Left lung (tissue), 10 donors: ENCODE data around the gene KLHL2. TPM values are rescaled to one million over a fixed set of nuclear protein-coding genes. Genes with fewer than 3 reads are reported as not detected.
A peak's percentile ranks its signal among the peaks of the same experiment; 100 is the strongest.

ENCODE experiments used
- ATAC-seq: fragments of 200-7000 bp; cut with Tn5 transposase; one replicate; pipeline ENCODE4 v1.9.1; 2020; ENCODE audit warnings: moderate library complexity
- DNase-seq, 4 donors: peaks; one replicate each; pipeline ENCODE4 v3.0.0-alpha.2; 2013 to 2020
- H3K27ac ChIP-seq, 2 donors: fragments of 200-600 bp; sonication (generic) in 1 of 2; one replicate each; pipeline versions ENCODE4 v1.5.0 to v1.8.0; 2020 to 2021
- H3K27me3 ChIP-seq, 2 donors: fragments of 200-600 bp; sonication (generic) in 1 of 2; one replicate each; pipeline versions ENCODE4 v1.5.0 to v1.8.0; 2020 to 2021
- H3K36me3 ChIP-seq, 2 donors: fragments of 200-600 bp; sonication (generic) in 1 of 2; one replicate each; pipeline versions ENCODE4 v1.5.0 to v1.8.0; 2020 to 2021
- H3K4me1 ChIP-seq, 2 donors: fragments of 200-600 bp; one replicate each; pipeline ENCODE4 v1.8.0; 2021
- H3K4me3 ChIP-seq, 2 donors: fragments of 200-600 bp; sonication (generic) in 1 of 2; one replicate each; pipeline versions ENCODE4 v1.5.0 to v1.8.0; 2020 to 2021; ENCODE audit warnings: mild to moderate bottlenecking in 1 of 2
- H3K9me3 ChIP-seq, 2 donors: fragments of 200-600 bp; sonication (generic) in 1 of 2; one replicate each; pipeline versions ENCODE4 v1.5.0 to v1.8.0; 2020 to 2021
- CTCF ChIP-seq, 2 donors: fragments of 200-600 bp; sonication (generic) in 1 of 2; IDR thresholded peaks; one replicate each; pipeline versions ENCODE4 v1.5.0 to v1.8.0; 2021; ENCODE audit warnings: antibody characterized with exemption in 2 of 2
- intact Hi-C, 2 donors: fragments of 100-400 bp; cut with DNase I; formaldehyde crosslinking; loops; one replicate each; pipeline versions ENCODE4 v1.11.2 to v1.14.2; 2022
- polyA plus RNA-seq, 6 donors: library from polyadenylated mRNA; unstranded; fragments of 120-200 nt; gene quantifications; one replicate each; pipeline ENCODE4 v1.2.1, GENCODE V29; 2013; ENCODE audit not compliant: insufficient read length in 6 of 6
- total RNA-seq, 2 donors: library from RNA; stranded (reverse); fragmentation: NEBNext Ultra II Directional; extraction: Animal tissue kit (Norgen Biotek cat#: 25700); gene quantifications; one replicate each; pipeline ENCODE4 v1.2.1, GENCODE V29; 2021
- donor health status: DM: no; HTN: yes; CAD: no.
- donor health status: DM: no; HTN: no; CAD: no.

The KLHL2 gene
- total and polyA plus RNA-seq, 8 donors = 16.2 to 53.4 (median 18.6) TPM

DNA sequence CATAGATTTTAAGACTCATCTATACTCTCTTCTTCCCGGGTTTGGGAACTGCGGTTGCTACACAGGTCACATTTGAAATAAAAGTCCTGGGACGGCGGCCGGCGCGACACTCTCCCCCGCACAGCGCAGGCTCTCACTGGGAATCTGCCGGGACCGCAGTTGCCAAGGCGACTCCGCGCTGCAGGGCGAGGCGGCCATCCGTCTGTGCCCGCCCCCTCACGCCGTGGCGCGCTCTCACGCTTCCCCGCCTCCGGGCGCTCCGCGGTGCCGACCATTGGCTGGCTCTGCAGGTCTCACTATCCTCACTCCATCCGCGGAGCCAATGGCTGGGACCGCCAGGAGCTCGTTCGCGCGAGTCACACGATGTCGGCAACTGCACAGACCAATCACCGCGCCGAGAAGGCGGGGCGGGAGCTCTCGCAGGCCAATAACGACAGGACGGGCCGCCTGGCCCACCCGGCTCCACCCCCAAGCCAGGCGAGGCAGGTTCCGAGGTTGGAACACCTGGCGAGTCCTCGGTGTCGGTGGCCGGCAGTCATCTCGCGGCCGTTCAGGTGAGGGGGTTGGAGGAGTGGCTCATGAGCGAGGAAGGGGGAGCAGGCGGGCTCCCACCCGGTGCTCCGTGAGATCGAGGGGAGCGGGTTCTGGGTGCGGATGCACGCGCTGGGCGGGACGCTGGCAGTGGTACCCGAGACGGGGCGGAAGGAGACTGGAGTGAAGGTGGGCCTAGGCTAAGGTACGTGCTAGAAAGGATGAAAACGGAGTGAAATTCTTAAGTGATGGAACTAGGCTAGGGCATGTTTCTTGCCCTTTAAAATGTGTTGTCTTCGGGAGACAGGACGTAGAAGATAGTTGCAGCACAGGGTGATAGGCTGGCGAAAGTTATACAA, 120.1 kb downstream of the KLHL2 start, which contains the start of gene MSMO1:
Gene MSMO1, plus strand, starts transcription at position 459 of the 890 bp plus-strand sequence. CDS start 5,702 bp downstream, outside the sequence.
- TF ChIP-seq CTCF (IDR thresholded peaks at IDR 0.05) = no peak
- H3K4me1 ChIP-seq = peaks cover 0 to 43% of the 10 kb centered on the region in 2 donors
- H3K4me3 ChIP-seq = peak within 1 kb of the TSS; percentile 82 to 85
- DNase-seq = peak; percentile 98 to 100 (median 100)
- intact Hi-C loops = no loop called here
- peak; percentile 95 for ATAC-seq
- no peaks in the 10 kb centered on the region for H3K27me3 ChIP-seq
- H3K27ac ChIP-seq = peak within 1 kb of the TSS; percentile 87 to 88
- no peaks in the 10 kb centered on the region for H3K9me3 ChIP-seq
- peaks cover 0 to 17% of the 10 kb centered on the region in 2 donors for H3K36me3 ChIP-seq

GRCh38 chr4:165328101-165328425, 120.7 kb downstream of the KLHL2 start:
- DNase-seq = no peak
- peaks cover 0 to 17% of the 10 kb centered on the region in 2 donors for H3K36me3 ChIP-seq
- H3K4me1 ChIP-seq = peaks cover 0 to 48% of the 10 kb centered on the region in 2 donors
- TF ChIP-seq CTCF (IDR thresholded peaks at IDR 0.05) = no peak
- H3K4me3 ChIP-seq = peak overlapping the region; percentile 82 to 85
- H3K9me3 ChIP-seq = no peaks in the 10 kb centered on the region
- ATAC-seq = peak; percentile 1
- intact Hi-C loops = no loop called here
- H3K27ac ChIP-seq = peak overlapping the region; percentile 87 to 88
- H3K27me3 ChIP-seq = no peaks in the 10 kb centered on the region

- Histone ChIP-seq H3K4me1 (peaks cover 0 to 53% of the 10 kb centered on the region in 2 donors), H3K9me3 (no peaks in the 10 kb centered on the region), H3K27me3 (no peaks in the 10 kb centered on the region), H3K36me3 (peaks cover 0 to 23% of the 10 kb centered on the region in 2 donors), H3K27ac (peak overlapping the region; percentile 87 to 88), H3K4me3 (peak overlapping the region; percentile 82 to 85)
- no peak for DNase-seq
- ATAC-seq = no peak
- TF ChIP-seq CTCF (IDR thresholded peaks at IDR 0.05) = no peak
- intact Hi-C loops = no loop called here
Observed at GRCh38 chr4:165328708-165329107, 121.3 kb downstream of the KLHL2 start.

- peaks cover 0 to 27% of the 10 kb centered on the region in 2 donors for H3K36me3 ChIP-seq
- DNase-seq (no peak), ATAC-seq (no peak)
- intact Hi-C loops = no loop called here
- peaks cover 0 to 55% of the 10 kb centered on the region in 2 donors for H3K4me1 ChIP-seq
- H3K27me3 ChIP-seq = no peaks in the 10 kb centered on the region
- no peak overlapping the region for H3K27ac ChIP-seq
- no peak for TF ChIP-seq CTCF (IDR thresholded peaks at IDR 0.05)
- peak overlapping the region in 1 of 2 donors; percentile 82 for H3K4me3 ChIP-seq
- no peaks in the 10 kb centered on the region for H3K9me3 ChIP-seq
Observed at GRCh38 chr4:165330071-165330470, 122.7 kb downstream of the KLHL2 start.

- intact Hi-C loops = no loop called here
- no peak for ATAC-seq
- Histone ChIP-seq H3K4me3 (peak overlapping the region in 1 of 2 donors; percentile 82), H3K4me1 (peaks cover 0 to 52% of the 10 kb centered on the region in 2 donors), H3K27ac (no peak overlapping the region), H3K27me3 (no peaks in the 10 kb centered on the region), H3K36me3 (peaks cover 0 to 33% of the 10 kb centered on the region in 2 donors), H3K9me3 (no peaks in the 10 kb centered on the region)
- no peak for DNase-seq
- no peak for TF ChIP-seq CTCF (IDR thresholded peaks at IDR 0.05)
Observed at GRCh38 chr4:165330666-165331065, 123.3 kb downstream of the KLHL2 start.
